Dermis microvascular lymphatic vessel endothelial cell (primary cell): ENCODE results near the gene TLR9. TPM values are rescaled to one million over a fixed set of nuclear protein-coding genes. Genes with fewer than 3 reads are reported as not detected.

Experiments used
- DNase-seq, 2 donors: peaks; one replicate each; pipeline versions ENCODE4 v3.0.0 to v3.0.0-alpha.2; 2010; ENCODE audit warnings: low read depth in 2 of 2
- total RNA-seq: library from RNA; depleted of rRNA; stranded (reverse); fragments of >200 nt; gene quantifications from 2 replicates; pipeline ENCODE4 v1.2.1, GENCODE V29; 2014

TLR9 gene
- total RNA-seq, 1 donor from 2014 or later = not detected

DNA sequence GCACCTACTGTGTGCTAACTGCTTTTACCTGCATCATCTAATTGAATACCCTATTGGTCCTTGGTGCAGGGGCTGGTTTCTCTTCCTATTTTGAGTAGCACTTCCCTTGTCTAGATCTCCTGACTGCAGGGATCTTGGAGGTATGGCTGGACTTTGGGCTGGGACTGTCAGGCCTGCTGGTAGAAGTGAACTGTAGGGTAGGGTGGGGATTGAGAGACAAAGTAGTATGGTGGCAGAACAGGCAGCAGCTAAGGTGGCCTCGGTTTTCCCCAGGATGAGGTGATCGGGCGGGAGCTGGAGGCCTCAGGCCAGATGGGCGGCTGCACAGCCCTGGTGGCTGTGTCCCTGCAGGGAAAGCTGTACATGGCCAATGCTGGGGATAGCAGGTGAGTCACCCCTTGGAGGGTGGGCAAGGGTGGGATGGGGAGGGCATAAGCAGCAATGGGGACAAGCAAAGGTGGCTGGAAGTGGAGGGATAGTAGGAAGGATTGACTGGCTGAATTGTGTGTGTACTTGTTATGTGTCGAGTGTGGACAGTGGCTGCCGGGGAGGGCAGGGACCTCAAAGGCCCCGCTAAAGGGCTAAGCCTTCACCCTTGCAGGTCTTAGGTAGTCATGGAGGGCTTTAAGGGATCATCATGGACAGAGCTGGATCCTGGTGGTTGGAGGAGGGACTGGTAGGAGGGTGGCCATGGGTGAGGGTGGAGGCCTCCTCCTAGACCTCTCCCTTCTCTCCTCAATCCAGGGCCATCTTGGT, 22.1 kb upstream of the TLR9 start:
- DNase-seq = no peak

DNA sequence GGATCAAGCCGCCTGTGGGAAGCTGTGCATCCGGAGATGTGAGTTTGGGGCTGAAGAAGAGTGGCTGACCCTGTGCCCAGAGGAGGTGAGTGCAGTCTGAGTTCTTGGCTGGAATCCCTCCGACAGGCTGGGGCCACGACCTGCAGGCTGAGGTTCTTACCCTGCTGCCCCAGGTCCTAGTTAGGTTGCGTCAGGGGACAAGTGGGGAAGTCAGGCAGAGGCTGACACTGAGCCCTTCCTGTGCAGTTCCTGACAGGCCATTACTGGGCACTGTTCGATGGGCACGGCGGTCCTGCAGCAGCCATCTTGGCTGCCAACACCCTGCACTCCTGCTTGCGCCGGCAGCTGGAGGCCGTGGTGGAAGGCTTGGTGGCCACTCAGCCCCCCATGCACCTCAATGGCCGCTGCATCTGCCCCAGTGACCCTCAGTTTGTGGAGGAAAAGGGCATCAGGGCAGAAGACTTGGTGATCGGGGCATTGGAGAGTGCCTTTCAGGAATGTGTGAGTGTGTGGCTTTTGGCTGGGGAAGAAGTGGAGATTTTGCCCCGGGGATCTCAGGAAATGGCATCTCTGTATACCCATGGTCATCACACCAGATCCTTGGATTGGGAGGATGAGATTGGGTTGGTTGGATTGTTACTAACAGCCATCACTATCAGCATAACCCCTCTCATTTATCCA, 21.4 kb upstream of the TLR9 start:
- no peak for DNase-seq

DNA sequence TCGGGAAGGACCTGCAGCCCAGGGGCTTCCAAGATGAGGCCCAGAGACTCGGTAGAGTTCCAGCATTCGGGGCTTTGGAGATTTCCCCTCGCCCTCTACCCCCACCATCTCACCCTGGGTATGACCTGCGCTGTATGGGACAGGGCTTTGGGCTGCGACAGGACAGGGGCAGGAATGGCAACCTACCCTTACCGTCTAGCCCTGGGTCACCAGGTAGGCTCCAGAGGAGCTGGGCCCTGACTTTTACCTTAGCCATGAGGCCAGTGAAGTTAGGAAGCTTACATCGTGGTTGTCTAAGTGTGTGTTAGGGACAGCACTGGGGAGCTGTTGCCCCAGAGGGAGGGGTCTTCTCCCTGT, 20.8 kb upstream of the TLR9 start:
- no peak for DNase-seq

DNA sequence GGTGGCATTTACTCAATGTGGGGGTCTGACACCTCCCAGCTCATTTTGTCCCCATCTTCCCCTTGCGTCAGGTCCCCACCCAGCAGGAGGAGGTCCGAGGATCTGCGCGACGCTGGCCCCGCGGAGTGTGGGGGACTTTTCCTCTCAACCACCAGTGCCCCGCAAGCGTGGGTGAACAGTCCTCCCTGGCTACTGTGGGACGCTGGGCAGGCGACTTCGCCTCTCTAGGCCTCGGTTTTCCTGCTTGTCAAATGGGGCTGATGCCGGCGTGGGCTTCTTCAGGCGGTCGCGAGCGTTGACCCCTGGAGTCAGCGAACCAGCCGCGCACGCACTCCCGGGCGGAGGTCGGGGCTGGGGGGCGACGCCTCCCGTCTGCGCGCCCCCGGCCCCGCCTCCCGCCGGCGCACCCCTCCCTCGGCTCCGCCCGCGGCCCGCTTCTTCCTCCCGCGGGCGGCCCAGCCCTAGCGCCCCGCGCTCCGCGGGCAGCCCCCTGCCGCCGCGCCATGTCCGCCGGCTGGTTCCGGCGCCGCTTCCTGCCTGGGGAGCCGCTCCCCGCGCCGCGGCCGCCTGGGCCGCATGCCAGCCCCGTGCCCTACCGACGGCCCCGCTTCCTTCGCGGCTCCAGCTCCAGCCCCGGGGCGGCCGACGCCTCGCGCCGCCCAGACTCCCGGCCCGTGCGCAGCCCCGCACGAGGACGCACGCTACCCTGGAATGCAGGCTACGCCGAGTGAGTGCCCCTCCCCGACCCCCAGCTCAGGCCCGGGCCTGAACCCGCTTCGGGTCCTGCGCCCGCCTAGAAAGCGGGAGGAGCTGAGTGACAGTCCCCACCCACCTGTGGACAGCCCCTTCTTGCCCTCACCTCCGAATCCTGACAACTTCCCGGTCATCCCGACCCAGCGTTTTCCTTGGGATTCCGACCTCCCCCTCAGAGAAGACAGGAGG, 20.1 kb upstream of the TLR9 start, which contains the start of gene PPM1M:
Gene PPM1M, plus strand, starts transcription at position 438 of the 942 bp plus-strand sequence. Its CDS starts 66 bp downstream, at position 504.
- DNase-seq = peak in 1 of 2 donors; percentile 66

DNA sequence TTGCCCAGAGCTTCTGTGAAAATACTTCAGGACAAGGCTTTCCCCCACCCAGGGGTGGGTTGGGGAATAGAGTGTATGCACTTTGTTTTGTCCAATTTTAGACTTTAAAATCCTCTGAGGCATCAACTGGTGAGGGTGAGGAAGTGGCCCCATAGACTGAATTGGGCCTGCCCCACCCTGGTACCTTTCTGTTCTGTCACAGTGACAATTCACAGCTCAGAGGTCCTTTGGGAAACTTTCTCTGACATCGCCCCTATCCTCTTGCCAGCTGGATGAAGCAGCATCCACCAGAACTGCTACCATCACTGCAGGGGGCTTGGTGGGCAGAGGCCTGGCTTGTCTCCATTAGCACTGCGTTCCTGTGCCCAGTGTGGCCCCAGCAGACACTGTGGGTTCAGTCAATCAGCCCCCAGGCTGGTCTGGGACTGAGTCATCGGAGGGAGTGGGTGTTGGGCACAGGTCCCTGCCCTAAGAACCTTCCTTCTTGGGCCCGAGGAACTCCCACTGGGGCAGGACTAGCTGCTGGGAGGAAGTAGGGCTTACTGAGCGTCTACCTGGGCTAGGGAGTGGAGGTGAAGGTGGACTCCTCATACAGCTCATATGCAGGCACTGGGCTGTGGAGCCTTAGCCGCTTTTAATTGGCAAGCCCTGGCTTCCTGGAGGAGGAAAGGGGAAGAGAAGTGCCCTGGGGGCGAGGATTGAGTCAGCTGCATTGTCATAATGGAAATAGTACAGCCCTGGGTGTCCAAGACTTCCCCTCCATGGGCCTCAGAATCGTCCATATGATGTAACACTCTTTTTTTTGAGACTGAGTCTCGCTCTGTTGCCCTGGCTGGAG, 18.6 kb upstream of the TLR9 start:
- DNase-seq = peak in 1 of 2 donors; percentile 49

DNA sequence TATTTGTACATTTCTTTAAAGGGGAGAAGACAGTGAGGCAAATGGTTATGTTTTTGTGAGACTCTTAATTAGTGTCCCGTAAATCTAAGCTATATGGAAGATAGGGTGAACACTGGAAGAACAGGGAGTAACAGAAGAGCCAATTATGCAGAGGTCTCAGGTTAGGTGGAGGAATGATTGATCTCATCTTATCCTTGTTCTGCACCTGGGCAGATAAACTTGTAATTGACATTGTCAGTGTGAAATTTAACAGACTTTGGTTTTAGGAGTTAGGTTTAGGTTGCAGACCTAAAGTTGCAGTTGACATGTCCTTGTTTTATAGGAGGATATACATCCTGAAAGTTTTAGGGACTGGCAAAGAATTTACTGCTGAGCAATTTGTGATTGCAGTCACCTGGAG, 16.6 kb upstream of the TLR9 start:
- no peak for DNase-seq

DNA sequence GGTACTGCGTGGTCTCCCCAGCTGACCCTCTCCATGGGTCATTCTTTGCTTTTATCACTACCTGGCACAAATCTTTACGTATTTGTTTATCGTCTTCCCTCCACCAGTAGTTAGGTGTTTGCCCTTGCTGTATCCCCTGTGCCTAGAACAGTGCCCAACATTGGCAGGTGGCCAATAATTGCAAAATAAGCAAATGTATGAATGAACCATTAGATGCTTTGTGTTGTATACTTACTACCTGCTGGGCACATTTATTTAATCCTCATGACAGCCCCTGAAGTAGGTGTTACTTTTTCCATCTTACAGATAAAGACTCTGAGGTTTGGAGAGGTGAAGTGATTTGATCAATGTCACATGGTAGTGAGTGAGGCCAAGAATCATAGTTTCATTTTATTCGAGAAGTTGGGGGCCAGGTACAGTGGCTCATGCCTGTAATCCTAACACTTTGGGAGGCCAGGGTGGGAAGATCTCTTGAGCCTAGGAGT, 15.5 kb upstream of the TLR9 start:
- DNase-seq = no peak

DNA sequence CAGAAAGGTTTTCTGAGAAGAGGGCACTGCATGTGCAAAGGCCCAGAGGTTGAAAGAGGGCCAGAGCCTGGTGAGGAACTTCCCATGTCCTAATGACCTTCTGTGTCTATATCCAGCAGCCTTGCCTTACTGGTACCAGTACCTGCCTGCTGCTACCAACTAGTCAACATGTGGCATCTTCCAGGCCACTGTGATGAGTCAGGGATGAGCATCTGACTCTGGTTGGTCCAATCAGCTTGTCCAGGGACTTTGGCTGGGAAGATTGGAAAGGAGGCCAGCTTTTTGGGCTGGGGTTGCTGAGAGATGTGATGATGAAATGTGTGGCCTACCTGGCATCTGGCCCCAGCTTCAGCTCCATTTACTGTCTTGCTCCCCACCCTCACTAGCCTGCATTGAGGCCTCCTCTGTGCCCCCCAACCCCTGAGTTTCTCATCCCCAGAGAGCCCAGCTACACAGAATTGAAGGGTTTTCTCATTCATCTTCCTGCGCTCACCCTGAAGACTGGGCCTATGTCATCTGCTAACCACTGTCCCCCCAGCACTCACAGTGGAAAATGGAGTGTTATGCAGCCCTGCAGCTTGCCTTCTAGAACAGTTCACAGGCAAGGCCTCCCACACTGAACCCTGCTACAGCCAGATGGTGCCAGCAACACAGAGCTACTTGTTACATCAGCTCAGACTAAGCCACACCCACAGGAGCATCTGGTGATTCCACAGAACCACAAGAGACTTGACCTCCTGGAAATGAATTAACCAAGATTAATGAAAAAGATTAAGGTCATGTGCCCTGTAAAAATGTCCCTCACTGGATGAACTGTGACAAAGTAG, 14.8 kb upstream of the TLR9 start:
- peak in 1 of 2 donors; percentile 52 for DNase-seq

DNA sequence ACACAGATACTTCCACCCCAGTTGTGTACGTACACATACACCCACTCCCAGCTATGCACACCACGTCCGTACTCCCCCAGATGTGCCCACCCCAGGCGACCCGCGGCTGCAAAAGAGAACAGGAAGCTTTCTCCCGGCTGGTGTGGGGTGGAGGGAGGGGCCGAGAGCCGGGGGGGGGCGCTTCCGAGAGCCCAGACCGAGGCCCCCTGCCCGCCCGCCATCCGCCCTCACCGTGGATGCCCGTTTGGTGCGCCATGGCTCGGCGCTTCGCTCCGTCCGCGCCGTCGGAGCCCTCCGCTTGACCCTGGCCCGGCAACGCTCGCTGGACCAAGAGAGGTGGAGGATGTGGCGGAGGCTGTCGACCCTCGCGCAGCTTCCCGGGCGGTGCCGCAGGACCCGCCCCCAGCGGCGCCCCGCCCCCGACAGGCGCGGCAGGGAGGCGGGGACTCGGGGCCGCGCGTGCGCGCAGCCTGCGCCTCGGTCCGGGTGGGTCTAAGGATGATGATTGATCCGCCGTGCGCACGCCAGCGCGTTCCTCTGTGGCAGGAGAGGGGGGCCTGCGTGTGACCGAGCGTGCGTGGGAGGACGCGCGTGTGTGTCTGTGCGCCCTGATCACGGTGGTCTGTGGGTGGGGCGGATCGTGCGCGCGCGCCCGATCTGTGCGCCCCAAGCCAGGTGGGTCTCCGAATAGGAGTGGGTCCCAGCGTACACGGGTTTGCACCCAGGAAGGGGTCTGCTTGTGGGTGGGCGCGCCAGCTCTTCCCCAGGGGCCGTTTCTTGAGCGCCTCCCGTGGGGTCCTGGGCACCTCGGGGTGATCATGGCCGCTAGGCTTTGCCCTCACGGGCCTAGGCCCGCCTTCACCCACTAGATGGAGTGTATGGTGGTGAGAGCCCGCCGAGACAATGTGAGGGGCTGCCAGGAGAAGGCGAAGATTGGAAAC, 13.6 kb upstream of the TLR9 start, which contains the start of gene TWF2:
Gene TWF2, minus strand, starts transcription at position 398 of the 941 bp plus-strand sequence. Its CDS starts 142 bp downstream, at position 256.
- peak; percentile 42 to 81 for DNase-seq

DNA sequence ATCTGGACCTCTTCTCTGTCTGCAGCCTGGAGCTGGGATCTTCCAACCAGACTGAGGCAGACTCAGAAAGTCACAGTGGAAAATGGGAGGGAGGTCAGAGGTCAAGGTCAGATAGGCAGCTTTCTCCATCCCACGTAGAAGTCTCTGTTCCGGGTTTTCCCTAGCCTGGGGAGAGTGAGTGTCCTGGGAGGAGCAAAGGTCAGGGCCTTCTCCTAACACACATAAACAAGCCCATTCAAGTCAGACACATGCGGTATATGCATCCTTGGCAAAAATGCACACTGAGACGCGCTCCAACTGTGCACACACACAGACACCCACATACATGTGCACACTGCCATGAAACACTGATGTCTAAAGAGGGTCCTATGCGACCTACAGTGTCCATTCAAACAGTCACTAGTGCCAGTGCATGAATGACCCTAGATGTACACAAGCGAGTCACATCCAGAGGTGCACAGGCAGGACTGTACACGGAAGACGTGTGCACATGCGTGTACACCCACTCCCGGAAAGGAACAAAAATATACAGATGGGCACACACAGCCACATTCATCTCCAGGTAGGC, 12.8 kb upstream of the TLR9 start:
- DNase-seq = peak in 1 of 2 donors; percentile 13

DNA sequence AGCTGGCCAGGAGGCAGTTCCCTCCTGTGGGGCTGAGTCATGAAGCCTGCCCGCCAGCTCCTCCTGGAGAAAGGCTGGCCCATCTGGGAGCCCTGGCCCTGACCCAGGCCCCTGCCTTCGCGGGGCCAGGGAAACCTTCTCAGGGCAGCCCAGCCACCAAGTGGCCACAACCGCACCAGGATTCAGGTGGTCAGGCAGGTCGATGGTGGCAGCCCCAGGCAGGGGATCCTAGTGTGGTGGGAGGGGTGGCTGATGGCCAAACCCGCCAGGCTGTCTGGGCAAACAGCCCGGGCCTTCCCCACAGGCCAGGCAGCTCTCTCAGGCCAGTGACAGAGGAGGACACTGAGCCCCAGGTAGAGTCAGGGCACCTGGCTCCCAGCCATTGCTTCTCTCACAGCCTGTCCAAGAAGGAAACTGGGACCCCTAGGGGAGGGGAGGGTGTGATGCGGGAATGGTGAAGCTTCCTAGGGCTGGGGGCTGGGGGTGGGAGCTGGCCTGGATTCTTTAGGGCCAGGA, 12.3 kb upstream of the TLR9 start:
- peak in 1 of 2 donors; percentile 79 for DNase-seq

DNA sequence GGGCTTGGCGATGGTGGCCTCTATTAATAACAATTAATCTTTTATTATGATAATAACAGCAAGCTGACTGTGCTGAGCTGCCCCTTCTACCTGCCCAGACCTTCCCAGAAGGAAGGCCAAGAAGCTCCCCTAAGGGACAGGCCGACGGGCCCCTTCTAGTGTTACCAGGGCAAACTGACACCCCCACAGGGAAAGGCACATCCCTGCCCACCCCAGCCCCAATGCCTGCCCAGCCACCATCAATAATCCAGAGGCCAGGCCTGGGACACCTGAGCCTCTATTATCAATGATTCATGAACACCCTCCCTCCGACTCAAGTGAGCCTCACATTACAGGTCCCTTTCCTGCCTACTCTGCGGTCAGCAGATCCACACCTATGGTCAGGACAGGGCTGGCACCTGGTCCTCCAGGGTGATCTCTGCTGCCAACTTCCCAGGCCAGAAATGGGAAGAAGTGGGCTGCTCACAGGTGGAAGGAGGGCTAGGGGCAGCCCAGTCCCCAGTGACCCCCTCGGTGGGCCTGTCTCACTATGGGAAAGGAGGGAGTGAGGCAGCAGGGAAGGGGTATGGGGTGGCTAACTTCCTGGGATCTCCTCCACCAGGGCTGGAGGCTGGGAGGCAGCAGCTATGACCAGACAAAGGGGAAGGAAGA, 11.7 kb upstream of the TLR9 start:
- no peak for DNase-seq

DNA sequence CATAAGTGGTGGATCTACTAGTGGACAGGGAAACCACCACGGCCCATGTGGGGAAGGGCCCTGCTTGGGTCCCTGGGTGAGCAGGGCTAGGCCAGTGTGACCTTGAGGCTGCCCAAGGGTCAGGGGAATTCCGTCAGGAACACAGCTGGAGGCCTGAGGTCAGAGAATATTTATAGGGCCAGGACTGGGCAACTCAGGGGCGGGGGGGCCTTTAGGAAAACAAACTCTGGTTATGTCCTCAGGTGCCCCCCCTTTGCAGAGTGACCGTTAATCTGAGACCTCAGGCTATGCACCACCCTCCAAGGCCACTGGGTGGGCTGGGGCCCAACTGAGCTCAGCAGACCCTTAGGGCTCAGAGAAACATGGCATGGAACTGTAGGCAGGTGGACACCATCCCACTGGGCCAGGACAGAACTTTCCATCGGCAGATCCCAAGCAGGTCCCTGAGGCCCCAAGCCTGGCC, 11.0 kb upstream of the TLR9 start:
- no peak for DNase-seq

DNA sequence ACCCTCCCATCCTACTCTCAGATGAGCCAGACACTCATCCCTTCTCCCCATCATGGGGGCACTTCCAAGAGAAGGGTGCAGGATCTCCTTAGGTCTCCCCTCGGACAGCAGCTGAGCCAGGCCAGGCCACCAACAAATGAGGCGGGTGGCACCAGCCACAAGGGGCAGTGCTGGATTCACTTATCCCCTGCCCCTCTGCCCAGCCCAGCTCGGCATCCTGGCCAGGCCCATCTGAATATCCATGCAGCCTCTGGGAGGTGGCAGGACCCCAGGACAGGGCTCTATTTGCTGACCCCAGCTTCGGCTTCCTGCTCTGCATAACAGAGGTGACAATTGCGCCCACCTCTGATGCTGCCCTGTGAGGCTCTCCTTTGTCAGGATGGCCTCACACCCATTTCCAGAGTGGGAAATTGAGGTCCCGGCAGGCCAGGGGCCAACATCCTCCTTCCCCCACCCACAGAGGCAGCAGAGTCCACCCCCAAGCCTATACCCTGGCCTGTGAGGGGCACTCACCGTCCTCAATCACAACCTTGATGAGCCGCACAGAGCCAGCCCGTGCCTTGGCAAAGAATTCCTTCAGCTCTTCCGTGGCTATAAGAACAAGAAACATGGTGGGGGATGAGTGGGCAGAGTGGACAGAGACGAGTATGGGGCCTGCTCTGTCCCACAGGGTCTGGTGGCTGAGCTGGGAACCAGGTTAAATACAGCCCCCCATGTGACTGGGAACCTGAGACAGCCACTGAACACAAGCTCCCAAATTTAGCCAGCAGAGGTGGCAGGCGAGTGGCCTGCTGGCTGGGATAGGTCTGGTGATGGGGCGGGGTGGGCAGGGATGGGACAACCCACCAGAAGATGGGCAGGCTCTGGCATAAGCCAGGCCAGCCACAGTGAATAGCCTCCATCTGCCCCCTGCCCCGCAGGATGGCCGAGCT, 9.3 kb upstream of the TLR9 start:
- no peak for DNase-seq

DNA sequence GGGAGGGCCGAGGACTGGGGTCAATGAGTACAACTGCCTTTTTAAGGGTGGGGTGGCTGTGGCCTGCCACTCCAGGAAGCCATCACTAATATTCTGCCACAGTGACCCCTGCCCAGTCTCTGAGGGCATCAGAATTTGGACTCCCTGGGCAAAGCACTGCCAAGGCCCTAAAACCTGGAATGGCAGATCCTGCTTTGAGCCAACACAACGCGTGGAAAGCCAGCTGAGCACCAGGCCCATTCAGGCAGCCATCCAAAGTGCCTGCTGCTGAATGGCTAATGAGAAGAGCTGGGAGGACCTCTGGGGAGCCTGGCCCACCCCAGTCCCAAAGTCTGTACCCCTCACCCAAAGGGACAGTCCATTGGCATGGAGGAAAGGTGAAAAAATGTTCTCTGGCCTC, 8.5 kb upstream of the TLR9 start:
- DNase-seq = no peak

DNA sequence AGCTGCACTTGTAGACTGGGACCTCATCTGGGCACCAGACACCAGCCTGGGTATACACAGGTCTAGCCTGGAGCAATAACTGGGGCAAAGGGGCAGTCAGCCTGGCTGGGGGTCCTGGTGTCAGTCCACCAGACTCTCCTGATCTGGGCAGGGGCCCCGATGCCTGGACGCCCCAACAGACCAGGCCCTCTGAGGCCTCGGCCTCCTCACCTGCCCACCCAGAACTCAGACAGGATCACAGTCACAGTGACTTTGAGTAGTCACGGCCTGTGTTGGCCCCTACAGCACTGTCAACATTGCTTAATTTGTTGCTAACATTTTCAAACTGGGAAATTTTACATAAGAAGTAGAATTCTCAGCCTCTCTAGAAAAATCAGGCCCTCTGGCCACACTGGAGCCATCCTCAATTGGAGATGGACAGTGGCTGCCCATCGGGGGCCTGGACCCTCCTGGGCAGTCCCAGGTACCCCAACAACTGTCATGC, 7.7 kb upstream of the TLR9 start:
- DNase-seq = no peak
